HG03378 (cell line): ENCODE results near the gene ATP9A.
"Not testable (repeated sequence)": the region's sequence is repeated elsewhere in the genome, so short reads cannot be mapped to it uniquely, and the experiment has no call there.

Experiments used
- ATAC-seq: cut with Tn5 transposase; IDR thresholded peaks from one replicate; pipeline ENCODE4 v1.9.1; 2021; ENCODE audit warnings: mild to moderate bottlenecking, moderate library complexity; ENCODE audit not compliant: unreplicated experiment

The ATP9A gene

DNA sequence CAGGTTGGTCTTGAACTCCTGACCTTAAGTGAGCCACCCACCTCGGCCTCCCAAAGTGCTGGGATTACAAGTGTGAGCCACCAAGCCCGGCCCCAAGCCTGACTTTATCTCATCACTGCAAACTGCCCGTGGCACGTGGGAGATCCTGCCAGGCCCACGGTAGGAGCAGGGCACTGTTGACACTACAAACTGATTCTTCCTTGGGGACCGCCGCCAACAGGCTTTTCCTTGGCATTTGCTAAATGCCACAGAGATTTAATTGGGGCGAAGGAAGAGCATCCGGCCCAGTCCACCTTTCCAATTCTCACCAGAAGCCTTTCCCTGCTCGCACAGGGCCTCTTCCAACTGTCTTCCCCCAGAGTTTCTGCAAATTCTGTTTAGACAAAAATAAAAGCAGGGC is 11.0 kb downstream of the ATP9A start:
- ATAC-seq, result no peak

DNA sequence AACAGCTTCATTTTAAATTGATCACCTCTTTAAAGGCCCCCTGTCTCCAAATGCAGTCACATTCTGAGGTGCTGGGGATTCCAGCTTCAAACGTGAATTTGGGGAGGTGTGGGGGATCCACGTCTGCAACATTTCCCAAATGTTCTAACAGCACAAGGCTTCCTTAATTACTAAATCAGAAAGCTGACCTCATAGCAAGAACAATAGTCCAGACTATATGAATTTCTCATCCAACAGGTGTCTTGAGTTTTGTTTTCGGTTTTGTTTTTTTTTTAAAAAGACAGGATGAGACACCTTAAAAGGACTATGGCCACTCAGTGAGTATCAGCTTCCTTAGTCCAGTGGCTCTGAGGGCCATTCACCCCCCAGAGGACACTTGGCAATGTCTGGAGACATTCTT is 11.5 kb downstream of the ATP9A start:
- no peak for ATAC-seq

DNA sequence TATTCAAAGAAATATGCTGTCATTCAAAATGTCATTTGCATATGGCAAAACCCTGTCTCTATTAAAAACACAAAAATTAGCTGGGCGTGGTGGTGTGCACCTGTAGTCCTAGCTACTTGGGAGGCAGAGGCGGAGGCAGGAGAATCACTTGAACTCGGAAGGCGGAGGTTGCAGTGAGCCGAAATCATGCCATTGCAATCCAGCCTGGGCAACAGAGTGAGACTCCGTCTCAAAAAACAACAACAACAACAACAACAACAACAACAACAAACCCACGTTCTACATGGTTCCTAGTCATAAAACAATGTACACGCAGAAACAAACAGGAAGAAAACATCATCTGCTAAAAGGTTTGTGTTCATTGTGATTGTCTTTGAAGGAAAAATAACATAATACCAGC is 15.0 kb downstream of the ATP9A start:
- ATAC-seq, result not testable (repeated sequence)

DNA sequence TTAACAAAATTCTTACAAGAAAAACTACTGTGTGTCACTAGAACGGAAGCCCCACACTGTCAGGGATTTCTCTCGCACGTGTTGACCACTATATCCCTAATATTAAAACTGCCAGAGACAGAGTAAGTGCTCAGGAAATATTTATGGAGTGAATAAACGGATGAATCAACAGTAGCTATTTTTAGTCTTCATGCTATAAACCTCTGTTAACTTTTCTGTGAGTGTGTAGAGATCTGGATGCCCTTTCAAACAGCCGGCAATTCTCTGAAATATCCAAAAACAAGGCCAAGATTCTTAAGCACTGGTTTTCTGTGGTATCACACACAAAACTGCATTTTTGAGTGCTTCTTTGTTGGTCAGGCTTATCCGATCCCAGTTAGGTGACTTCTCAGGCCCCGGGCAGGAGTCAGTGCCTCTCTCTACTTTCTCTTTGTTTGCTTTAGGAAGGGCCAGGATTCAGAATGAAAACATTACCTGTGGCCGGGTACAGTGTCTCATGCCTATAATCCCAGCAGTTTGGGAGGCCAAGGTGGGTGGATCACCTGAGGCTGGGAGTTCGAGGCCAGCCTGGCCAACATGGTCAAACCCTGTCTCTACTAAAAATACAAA is 15.7 kb downstream of the ATP9A start:
- no peak for ATAC-seq

DNA sequence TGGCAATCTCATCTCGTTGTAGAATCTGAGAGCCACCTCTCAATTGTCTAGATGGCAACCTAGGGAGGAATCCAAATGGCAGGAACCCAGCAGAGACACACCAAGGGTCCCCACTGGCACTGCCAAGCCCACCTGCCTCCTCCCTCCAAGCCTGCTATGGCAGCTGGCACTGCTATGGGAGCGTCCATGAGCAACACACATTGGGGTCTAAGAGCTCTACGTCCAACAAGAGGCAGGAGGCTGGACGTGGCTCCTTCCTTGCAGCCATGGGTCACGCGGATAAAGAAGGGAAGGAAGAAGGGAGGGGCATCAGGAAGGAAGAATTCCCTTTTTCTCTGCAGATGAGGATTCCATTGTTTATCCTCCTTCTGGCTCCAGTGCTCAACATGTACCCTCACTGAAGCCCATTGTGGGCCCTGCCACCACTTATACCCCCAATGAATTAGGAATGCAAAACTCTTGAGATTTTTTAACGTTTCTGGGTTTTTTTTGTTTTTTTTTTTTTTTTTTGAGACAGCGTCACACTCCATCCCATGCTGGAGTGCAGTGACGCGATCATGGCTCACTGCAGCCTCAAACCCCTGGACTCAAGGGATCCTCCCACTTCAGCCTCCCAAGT is 17.3 kb downstream of the ATP9A start:
- no peak for ATAC-seq

DNA sequence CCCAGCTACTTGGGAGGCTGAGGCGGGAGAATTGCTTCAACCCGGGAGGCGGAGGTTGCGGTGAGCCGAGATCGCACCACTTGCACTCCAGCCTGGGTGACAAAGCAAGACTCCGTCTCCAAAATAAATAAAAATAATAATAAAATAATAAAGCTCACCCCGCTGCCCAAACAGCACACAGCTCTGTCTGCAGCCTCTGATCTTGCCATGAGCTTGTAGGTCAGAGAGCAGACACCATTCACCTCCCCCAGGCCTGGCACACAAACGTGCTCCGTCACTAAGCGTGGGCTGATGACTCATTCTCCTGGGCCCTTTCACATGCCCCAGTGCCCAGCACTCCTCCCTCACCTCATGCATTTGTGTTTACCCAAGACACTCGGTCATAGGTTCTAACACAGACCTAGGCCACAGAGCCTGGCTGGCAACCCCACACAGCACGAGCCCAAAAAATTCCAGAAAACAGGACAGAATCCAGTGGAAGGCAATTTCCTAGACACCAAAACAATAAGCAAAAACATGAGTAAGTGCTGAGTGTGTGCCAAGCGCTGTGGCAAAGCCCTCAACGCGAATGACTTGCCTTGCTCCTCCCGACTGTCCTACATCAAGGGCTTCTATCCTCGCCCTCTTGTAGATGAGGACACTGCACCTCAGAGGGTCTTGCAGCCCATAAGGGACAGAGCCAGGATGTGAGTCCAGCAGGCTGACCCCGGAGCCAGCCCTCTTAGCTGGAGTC is 18.0 kb downstream of the ATP9A start:
- peak; percentile 65 for ATAC-seq

DNA sequence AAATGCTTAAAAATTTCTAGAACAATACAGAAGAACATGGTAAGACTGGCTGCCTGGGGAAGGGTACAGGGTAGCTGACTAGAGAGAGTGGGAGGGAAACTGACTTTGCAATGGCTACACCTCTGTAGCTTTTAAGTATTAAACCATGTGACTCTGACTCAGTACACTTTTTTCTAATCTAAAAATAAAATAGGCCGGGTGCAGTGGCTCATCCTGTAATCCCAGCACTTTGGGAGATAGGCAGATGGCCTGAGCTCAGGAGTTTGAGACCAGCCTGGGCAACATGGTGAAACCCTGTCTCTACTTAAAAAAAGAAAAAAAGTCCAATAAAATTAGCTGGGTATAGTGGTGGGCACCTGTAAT is 18.5 kb downstream of the ATP9A start:
- ATAC-seq, result no peak

GRCh38 chr20:51747182-51747911 is 20.8 kb downstream of the ATP9A start:
- ATAC-seq, result no peak

DNA sequence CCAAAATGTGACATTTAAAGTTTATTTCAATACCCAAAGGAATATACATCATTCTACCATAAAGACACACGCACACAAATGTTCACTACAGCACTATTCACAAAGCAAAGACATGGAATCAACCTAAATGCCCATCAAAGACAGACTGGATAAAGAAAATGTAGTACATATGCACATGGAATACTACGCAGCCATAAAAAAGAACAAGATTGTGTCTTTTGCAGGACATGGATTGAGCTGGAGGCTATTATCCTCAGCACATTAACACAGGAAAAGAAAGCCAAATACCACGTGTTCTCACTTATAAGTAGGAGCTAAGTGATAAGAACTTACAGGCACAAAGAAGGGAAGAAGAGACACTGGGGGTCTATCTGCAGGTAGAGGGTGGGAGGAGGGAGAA is 22.4 kb downstream of the ATP9A start:
- no peak for ATAC-seq

GRCh38 chr20:51740838-51741237 is 27.4 kb downstream of the ATP9A start:
- no peak for ATAC-seq

- ATAC-seq, result not testable (repeated sequence)
Observed at GRCh38 chr20:51740308-51740707, 27.9 kb downstream of the ATP9A start.

DNA sequence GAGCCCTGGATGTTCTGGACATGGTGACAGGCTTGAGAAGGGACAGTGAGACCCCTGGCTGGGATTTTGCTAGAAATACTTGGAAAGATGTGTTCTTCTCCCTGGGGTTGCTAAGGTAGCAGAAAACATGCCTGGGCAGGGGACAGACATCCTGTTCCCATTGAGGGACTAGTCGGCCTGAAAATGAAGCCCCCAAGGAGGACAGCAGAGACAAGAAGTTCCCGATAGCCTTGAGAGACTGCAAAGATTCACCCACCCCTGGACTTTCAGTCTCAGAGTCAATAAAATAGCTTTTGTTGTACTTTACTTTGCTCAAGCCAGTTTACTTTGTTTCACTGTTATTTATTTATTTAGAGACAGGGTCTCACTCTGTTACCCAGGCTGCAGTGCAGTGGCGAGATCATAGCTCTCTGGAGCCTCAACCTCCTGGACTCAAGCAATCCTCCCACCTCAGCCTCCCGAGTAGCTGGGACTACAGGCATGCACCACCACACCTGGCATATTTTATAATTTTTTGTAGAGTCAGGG is 28.4 kb downstream of the ATP9A start:
- ATAC-seq, result no peak

DNA sequence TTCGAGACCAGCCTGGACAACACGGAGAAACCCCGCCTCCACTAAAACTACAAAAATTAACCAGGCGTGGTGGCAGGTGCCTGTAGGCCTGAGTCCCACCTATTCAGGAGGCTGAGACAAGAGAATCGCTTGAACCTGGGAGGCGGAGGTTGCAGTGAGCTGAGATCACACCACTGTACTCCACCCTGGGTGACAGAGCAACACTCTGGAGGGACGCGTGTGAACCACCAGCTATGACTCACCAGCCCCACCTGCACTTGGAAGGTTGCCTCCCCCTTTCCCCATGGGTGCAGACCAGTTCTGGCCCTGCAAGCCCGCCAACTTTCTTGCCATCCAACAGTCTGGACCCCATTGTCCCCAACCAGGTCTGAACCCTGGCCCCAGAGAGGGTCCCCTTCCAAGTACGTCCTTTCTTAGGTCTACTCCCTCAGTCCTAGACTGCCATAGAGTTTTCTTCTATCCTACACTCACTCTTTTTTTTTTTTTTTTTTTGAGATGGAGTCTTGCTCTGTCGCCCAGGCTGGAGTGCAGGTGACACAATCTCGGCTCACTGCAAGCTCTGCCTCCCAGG is 29.2 kb downstream of the ATP9A start:
- no peak for ATAC-seq

- ATAC-seq, result not testable (repeated sequence)
Observed at GRCh38 chr20:51738261-51738660, 29.9 kb downstream of the ATP9A start.

- ATAC-seq, result no peak
Observed at GRCh38 chr20:51736947-51737346, 31.2 kb downstream of the ATP9A start.

GRCh38 chr20:51735728-51736600 is 32.2 kb downstream of the ATP9A start:
- no peak for ATAC-seq

- ATAC-seq, result no peak
Observed at GRCh38 chr20:51734876-51735720, 33.1 kb downstream of the ATP9A start.

GRCh38 chr20:51733070-51733469 is 35.1 kb downstream of the ATP9A start:
- ATAC-seq, result no peak

DNA sequence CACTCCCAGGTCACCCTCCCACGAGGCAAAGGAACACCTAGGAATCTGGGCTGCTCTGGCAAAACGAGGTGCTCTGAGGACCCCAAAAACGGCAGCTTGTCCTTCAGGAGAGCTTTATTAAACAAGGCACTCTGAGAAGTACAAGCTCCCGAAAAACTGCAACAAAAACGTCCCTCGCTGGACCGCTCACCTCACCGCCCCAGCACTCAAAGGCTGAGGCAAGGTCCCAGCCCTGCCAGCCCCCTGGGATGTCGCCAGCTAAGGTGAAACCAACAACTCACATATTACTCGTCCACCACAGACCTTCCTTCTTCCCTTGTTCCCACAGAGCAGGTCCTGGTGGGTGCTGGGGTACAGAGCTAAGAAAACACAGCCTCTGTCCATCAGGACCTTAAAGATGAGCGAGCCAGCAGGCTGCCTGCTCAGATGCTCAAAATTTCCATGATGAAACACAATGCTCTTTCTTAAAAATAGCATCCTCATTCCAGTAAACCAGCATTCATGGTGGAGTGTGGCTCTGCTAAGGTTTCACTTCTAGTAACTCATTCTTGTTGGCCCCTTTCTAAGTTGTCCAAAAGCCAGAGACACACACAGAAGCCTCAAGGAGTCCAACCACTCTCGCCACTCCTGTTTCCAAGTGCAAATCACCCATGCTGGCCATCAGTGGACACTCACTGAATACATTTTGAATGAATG is 35.9 kb downstream of the ATP9A start:
- ATAC-seq, result no peak
